ENCODE results near the gene OPRM1.
"Not testable (repeated sequence)": the region's sequence is repeated elsewhere in the genome, so short reads cannot be mapped to it uniquely, and the experiment has no call there.

OPRM1 gene

GRCh38 chr6:154140743-154141142, 101.7 kb downstream of the OPRM1 start:
- no peak for DNase-seq (ENCODE audit: low read depth in 2 of 2)

- no peak for DNase-seq (ENCODE audit: low read depth in 2 of 2)
These were observed 104.7 kb downstream of the OPRM1 start for GRCh38 chr6:154143753-154144152.

GRCh38 chr6:154154389-154154967, 115.4 kb downstream of the OPRM1 start:
- DNase-seq (ENCODE audit: low read depth in 2 of 2): peak; percentile 30 to 34

GRCh38 chr6:154156135-154156896, 117.3 kb downstream of the OPRM1 start:
- peak; percentile 17 to 25 for DNase-seq (ENCODE audit: low read depth in 2 of 2)

- DNase-seq (ENCODE audit: low read depth in 2 of 2): no peak
These were observed 118.0 kb downstream of the OPRM1 start for GRCh38 chr6:154157082-154157481.

GRCh38 chr6:154157706-154158105, 118.7 kb downstream of the OPRM1 start:
- DNase-seq (ENCODE audit: low read depth in 2 of 2): no peak

- DNase-seq (ENCODE audit: low read depth in 2 of 2): no peak
These were observed 120.1 kb downstream of the OPRM1 start for GRCh38 chr6:154159126-154159525.

GRCh38 chr6:154161689-154162088, 122.6 kb downstream of the OPRM1 start:
- DNase-seq (ENCODE audit: low read depth in 2 of 2): no peak

- DNase-seq (ENCODE audit: low read depth in 2 of 2): peak; percentile 52 to 60
These were observed 125.4 kb downstream of the OPRM1 start for GRCh38 chr6:154164397-154164796.

- no peak for DNase-seq (ENCODE audit: low read depth in 2 of 2)
These were observed 126.4 kb downstream of the OPRM1 start for GRCh38 chr6:154165478-154165877.

GRCh38 chr6:154166140-154166539, 127.1 kb downstream of the OPRM1 start:
- no peak for DNase-seq (ENCODE audit: low read depth in 2 of 2)

GRCh38 chr6:154167126-154167525, 128.1 kb downstream of the OPRM1 start:
- DNase-seq (ENCODE audit: low read depth in 2 of 2): no peak

- DNase-seq (ENCODE audit: low read depth in 2 of 2): no peak
These were observed 130.3 kb downstream of the OPRM1 start for GRCh38 chr6:154169193-154169847.

GRCh38 chr6:154170106-154170505, 131.1 kb downstream of the OPRM1 start:
- no peak for DNase-seq (ENCODE audit: low read depth in 2 of 2)

GRCh38 chr6:154172393-154172792, 133.4 kb downstream of the OPRM1 start:
- DNase-seq (ENCODE audit: low read depth in 2 of 2): not testable (repeated sequence)

GRCh38 chr6:154179434-154179833, 140.4 kb downstream of the OPRM1 start:
- DNase-seq (ENCODE audit: low read depth in 2 of 2): no peak

GRCh38 chr6:154187203-154187602, 148.2 kb downstream of the OPRM1 start:
- DNase-seq (ENCODE audit: low read depth in 2 of 2): no peak

GRCh38 chr6:154187714-154188113, 148.7 kb downstream of the OPRM1 start:
- no peak for DNase-seq (ENCODE audit: low read depth in 2 of 2)

GRCh38 chr6:154196333-154196885, 157.4 kb downstream of the OPRM1 start:
- DNase-seq (ENCODE audit: low read depth in 2 of 2): no peak

- peak; percentile 44 for DNase-seq (ENCODE audit: low read depth in 2 of 2)
These were observed 158.3 kb downstream of the OPRM1 start for GRCh38 chr6:154197196-154197860.

- DNase-seq (ENCODE audit: low read depth in 2 of 2): not testable (repeated sequence)
These were observed 162.6 kb downstream of the OPRM1 start for GRCh38 chr6:154201688-154202087.

GRCh38 chr6:154202339-154202738, 163.3 kb downstream of the OPRM1 start:
- DNase-seq (ENCODE audit: low read depth in 2 of 2): no peak

All from fibroblast of skin of left quadriceps (primary cell).